Right lobe of liver (tissue), 6 donors: ENCODE measurements around the gene NOC3L. TPM values are rescaled to one million over a fixed set of nuclear protein-coding genes. Genes with fewer than 3 reads are reported as not detected.
"Not testable (repeated sequence)": the region's sequence is repeated elsewhere in the genome, so short reads cannot be mapped to it uniquely, and the experiment has no call there.

Experiments
- ATAC-seq, 4 donors: fragments of 200-7000 bp; cut with Tn5 transposase; one replicate each; pipeline ENCODE4 v1.9.1; 2020; ENCODE audit warnings: mild to moderate bottlenecking in 4 of 4, moderate library complexity in 4 of 4
- DNase-seq, 3 donors: peaks; one replicate each; pipeline ENCODE4 v3.0.0-alpha.2; 2020
- H3K27ac ChIP-seq, 3 donors: fragments of 200-600 bp; one replicate each; pipeline ENCODE4 v1.8.0; 2022
- H3K27me3 ChIP-seq, 2 donors: fragments of 200-600 bp; one replicate each; pipeline ENCODE4 v1.8.0; 2022
- H3K36me3 ChIP-seq, 4 donors: fragments of 200-600 bp; sonication (generic) in 1 of 4; one replicate each; pipeline versions ENCODE4 v1.5.1 to v1.8.0; 2017 to 2022; ENCODE audit warnings: control low read depth in 1 of 4
- H3K4me1 ChIP-seq, 4 donors: fragments of 200-600 bp; sonication (generic) in 1 of 4; one replicate each; pipeline versions ENCODE4 v1.5.1 to v1.8.0; 2017 to 2022; ENCODE audit warnings: control low read depth in 1 of 4
- H3K4me3 ChIP-seq, 3 donors: fragments of 200-600 bp; one replicate each; pipeline ENCODE4 v1.8.0; 2022
- H3K9me3 ChIP-seq, 4 donors: fragments of 200-600 bp; sonication (generic) in 1 of 4; one replicate each; pipeline versions ENCODE4 v1.5.1 to v1.8.0; 2017 to 2022; ENCODE audit warnings: control low read depth in 1 of 4
- CTCF ChIP-seq, 4 donors: fragments of 200-600 bp in 3 of 4; fragments of 450-650 bp in 1 of 4; IDR thresholded peaks; one replicate each; pipeline versions ENCODE4 v1.5.1 to v1.8.0; 2016 to 2022; ENCODE audit warnings: antibody characterized with exemption in 4 of 4, mild to moderate bottlenecking in 2 of 4
- POLR2A ChIP-seq: fragments of 450-650 bp; IDR thresholded peaks from one replicate; pipeline ENCODE4 v1.6.1; 2017; ENCODE audit warnings: antibody characterized with exemption, mild to moderate bottlenecking
- WGBS: methylation state at CpG from one replicate; pipeline ENCODE4 v1.1.6; 2018; ENCODE audit warnings: low coverage, low lambda C conversion rate; ENCODE audit not compliant: insufficient coverage; ENCODE audit errors: missing lambda C conversion rate; 5-methylcytosine and 5-hydroxymethylcytosine counted together
- intact Hi-C, 2 donors: fragments of 100-400 bp; cut with DNase I; formaldehyde crosslinking; loops; one replicate each; pipeline versions ENCODE4 v1.11.2 to v1.14.1; 2022
- total RNA-seq, 6 experiments: library from RNA; depleted of rRNA in 2 of 6; stranded (reverse); fragments of >200 nt in 2 of 6; fragmentation: NEBNext Ultra II Directional in 3 of 6; extraction: Animal tissue kit (Norgen Biotek cat#: 25700) in 3 of 6; gene quantifications; one replicate each; pipeline versions ENCODE4 v1.1.0 to v1.2.4, GENCODE V29; 2016 to 2023
- donor health status: DM: no; HTN: yes; CAD: no.
- donor health status: DM: no; HTN: no; CAD: no.
- donor health status: DM: no; HTN: no; CAD: no.
- donor health status: DM: no; HTN: yes; CAD: no.
- donor health status: DM: no; HTN: yes; CAD: no.

NOC3L gene
- total RNA-seq, 6 experiments from 2014 or later = 6.2 to 11.2 (median 9.5) TPM

- intact Hi-C loops = no loop called here
- peaks cover 0 to 16% (median 8%) of the 10 kb centered on the region in 4 donors for H3K4me1 ChIP-seq
- H3K4me3 ChIP-seq = no peak overlapping the region
- DNase-seq = no peak
- 91% methylated on average over 3 of the region's 3 CpGs for WGBS
- no peaks in the 10 kb centered on the region for H3K27me3 ChIP-seq
- TF ChIP-seq POLR2A (no peak), CTCF (IDR thresholded peaks at IDR 0.05) (no peak)
- no peaks in the 10 kb centered on the region for H3K9me3 ChIP-seq
- H3K36me3 ChIP-seq = peaks cover 0 to 39% (median 1%) of the 10 kb centered on the region in 4 donors
- H3K27ac ChIP-seq = no peak overlapping the region
- no peak for ATAC-seq
Measured at GRCh38 chr10:94357193-94357592, 5.5 kb downstream of the NOC3L start.

- intact Hi-C loops = no loop called here
- H3K36me3 ChIP-seq = peaks cover 0 to 47% (median 2%) of the 10 kb centered on the region in 4 donors
- 98% methylated on average over 2 of the region's 2 CpGs for WGBS
- no peaks in the 10 kb centered on the region for H3K27me3 ChIP-seq
- H3K4me1 ChIP-seq = peaks cover 0 to 3% (median under 1%) of the 10 kb centered on the region in 4 donors
- H3K27ac ChIP-seq = no peak overlapping the region
- no peaks in the 10 kb centered on the region for H3K9me3 ChIP-seq
- TF ChIP-seq CTCF (IDR thresholded peaks at IDR 0.05) (no peak), POLR2A (no peak)
- ATAC-seq = no peak
- H3K4me3 ChIP-seq = no peak overlapping the region
- no peak for DNase-seq
Measured at GRCh38 chr10:94355841-94356240, 6.9 kb downstream of the NOC3L start.

GRCh38 chr10:94353336-94353735 lies 9.4 kb downstream of the NOC3L start:
- Histone ChIP-seq H3K4me1 (no peaks in the 10 kb centered on the region), H3K4me3 (no peak overlapping the region), H3K9me3 (no peaks in the 10 kb centered on the region), H3K27ac (no peak overlapping the region), H3K27me3 (no peaks in the 10 kb centered on the region), H3K36me3 (peaks cover 5 to 63% (median 8%) of the 10 kb centered on the region in 4 donors)
- DNase-seq (no peak), ATAC-seq (no peak)
- 91% methylated on average over 3 of the region's 3 CpGs for WGBS
- no peak for TF ChIP-seq POLR2A
- TF ChIP-seq CTCF (IDR thresholded peaks at IDR 0.05) = no peak
- intact Hi-C loops = no loop called here

GRCh38 chr10:94351089-94351488 lies 11.7 kb downstream of the NOC3L start:
- intact Hi-C loops = no loop called here
- Histone ChIP-seq H3K36me3 (peaks cover 5 to 54% (median 8%) of the 10 kb centered on the region in 4 donors), H3K27me3 (no peaks in the 10 kb centered on the region), H3K4me1 (no peaks in the 10 kb centered on the region), H3K27ac (no peak overlapping the region), H3K4me3 (no peak overlapping the region), H3K9me3 (no peaks in the 10 kb centered on the region)
- no peak for TF ChIP-seq CTCF (IDR thresholded peaks at IDR 0.05)
- TF ChIP-seq POLR2A = no peak
- DNase-seq (no peak), ATAC-seq (peak in 1 of 4 donors; percentile 49)

GRCh38 chr10:94350500-94350899 lies 12.2 kb downstream of the NOC3L start:
- ATAC-seq, H3K9me3 ChIP-seq, H3K4me1 ChIP-seq, intact Hi-C loops, H3K27ac ChIP-seq, H3K4me3 ChIP-seq, DNase-seq, H3K27me3 ChIP-seq: not testable (repeated sequence)
- peaks cover 5 to 48% (median 9%) of the 10 kb centered on the region in 4 donors for H3K36me3 ChIP-seq
- 97% methylated on average over 4 of the region's 4 CpGs for WGBS
